ENCODE data around the gene ENPP6.
"Not testable (repeated sequence)": the region's sequence is repeated elsewhere in the genome, so short reads cannot be mapped to it uniquely, and the experiment has no call there.

ENPP6 gene

GRCh38 chr4:184237612-184238011, 19.9 kb upstream of the ENPP6 start:
- in situ Hi-C loops (cut with MboI; ENCODE audit: low sequenced_read_pairs): no loop called here

DNA sequence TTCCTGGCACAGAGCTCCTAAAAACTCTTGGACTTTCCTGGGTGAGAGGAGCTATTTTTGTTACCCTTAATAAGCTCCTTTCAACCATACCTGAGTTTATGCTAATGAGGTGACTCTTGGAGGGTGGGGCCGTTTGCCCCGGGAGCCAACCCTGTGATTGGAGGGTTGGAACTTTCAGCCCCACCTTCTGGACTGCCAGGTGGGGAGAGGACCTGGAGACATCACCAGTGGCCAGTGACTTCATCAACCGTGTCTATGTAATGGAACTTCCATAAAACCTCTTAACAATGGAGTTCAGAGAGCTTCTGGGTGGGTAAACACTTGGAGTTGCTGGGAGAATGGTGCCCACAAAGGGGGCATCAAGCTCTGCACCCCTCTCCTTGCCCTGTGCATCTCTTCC, 17.9 kb upstream of the ENPP6 start:
- in situ Hi-C loops (cut with MboI; ENCODE audit: low sequenced_read_pairs): no loop called here

DNA sequence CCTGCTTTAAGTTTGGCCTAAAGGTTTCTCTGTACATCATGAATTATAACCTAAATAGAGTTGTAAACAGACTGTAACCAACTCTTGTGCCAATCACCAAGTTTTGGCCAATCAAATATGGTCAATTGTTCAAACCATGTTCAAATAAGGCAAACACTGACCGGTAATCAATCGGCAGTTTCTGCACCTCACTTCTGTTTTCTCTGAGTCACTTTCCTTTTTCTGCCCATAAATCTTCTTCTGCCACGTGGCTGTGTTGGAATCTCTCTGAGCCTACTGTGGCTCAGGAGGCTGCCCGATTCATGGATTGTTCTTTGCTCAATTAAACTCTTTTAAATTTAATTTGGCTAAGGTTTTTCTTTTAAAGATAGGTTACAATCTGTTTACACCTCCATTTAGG, 16.5 kb upstream of the ENPP6 start:
- in situ Hi-C loops (cut with MboI; ENCODE audit: low sequenced_read_pairs): no loop called here

DNA sequence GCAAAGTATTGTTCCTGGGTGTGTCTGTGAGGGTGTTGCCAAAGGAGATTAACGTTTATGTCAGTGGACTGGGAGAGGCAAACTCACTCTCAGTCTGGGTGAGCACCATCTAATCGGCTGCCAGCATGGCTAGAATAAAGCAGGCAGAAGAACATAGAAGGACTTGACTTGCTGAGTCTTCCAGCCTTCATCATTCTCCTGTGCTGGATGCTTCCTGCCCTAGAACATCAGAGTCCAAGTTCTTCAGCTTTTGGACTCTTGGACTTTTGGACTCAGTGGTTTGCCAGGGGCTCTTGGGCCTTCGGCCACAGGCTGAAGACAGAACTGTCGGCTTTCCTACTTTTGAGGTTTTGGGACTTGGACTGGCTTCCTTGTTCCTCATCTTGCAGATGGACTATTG, 15.3 kb upstream of the ENPP6 start:
- in situ Hi-C loops (cut with MboI; ENCODE audit: low sequenced_read_pairs): no loop called here

DNA sequence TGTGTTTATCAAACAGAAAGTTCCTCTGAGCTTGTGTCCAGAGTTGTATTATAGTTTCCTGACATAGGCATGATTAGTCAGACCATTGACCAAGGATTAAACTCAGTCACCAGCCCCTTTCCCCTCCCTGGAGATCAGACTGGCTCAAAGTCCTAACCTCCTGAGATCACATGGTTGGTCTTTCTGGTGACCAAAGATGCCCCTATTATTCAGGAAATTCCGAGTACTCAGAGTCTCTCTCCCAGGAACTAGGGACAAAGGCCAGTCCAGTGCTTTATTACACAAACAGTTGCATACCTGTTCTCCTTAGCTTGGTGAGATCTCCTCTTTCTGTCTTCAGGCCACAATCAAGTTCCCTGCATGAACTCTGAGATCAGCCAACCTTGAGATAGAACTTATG, 14.5 kb upstream of the ENPP6 start:
- in situ Hi-C loops (cut with MboI; ENCODE audit: low sequenced_read_pairs): no loop called here

- in situ Hi-C loops (cut with MboI; ENCODE audit: low sequenced_read_pairs): no loop called here
Measured at GRCh38 chr4:184231573-184231972, 13.9 kb upstream of the ENPP6 start.

GRCh38 chr4:184228056-184228705, 10.5 kb upstream of the ENPP6 start:
- in situ Hi-C loops (cut with MboI; ENCODE audit: low sequenced_read_pairs): no loop called here

GRCh38 chr4:184216515-184216914, 1.2 kb downstream of the ENPP6 start:
- in situ Hi-C loops (cut with MboI; ENCODE audit: low sequenced_read_pairs): no loop called here

- in situ Hi-C loops (cut with MboI; ENCODE audit: low sequenced_read_pairs): no loop called here
Measured at GRCh38 chr4:184215709-184216328, 1.9 kb downstream of the ENPP6 start.

GRCh38 chr4:184214931-184215330, 2.7 kb downstream of the ENPP6 start:
- in situ Hi-C loops (cut with MboI; ENCODE audit: low sequenced_read_pairs): no loop called here

- in situ Hi-C loops (cut with MboI; ENCODE audit: low sequenced_read_pairs): not testable (repeated sequence)
Measured at GRCh38 chr4:184207734-184208607, 9.7 kb downstream of the ENPP6 start.

- in situ Hi-C loops (cut with MboI; ENCODE audit: low sequenced_read_pairs): no loop called here
Measured at GRCh38 chr4:184205243-184205642, 12.4 kb downstream of the ENPP6 start.

DNA sequence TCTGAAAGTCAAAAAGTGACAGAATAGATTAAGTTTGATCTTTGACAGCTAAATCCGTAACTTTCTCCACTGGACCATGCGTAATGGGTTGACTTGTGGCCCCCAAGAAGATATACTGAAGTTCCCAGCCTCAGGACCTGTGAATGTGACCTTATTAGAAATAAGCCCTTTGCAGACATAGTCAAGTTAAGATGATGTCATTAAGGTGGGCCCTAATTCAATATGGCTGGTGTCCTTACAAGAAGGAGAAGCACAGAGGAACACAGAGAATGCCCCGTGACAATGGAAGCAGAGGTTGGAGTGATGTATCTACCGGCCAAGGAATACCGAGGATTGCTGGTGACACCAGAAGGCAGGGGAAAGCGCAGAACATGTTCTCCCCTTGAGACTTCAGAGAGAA, 14.4 kb downstream of the ENPP6 start:
- in situ Hi-C loops (cut with MboI; ENCODE audit: low sequenced_read_pairs): no loop called here

DNA sequence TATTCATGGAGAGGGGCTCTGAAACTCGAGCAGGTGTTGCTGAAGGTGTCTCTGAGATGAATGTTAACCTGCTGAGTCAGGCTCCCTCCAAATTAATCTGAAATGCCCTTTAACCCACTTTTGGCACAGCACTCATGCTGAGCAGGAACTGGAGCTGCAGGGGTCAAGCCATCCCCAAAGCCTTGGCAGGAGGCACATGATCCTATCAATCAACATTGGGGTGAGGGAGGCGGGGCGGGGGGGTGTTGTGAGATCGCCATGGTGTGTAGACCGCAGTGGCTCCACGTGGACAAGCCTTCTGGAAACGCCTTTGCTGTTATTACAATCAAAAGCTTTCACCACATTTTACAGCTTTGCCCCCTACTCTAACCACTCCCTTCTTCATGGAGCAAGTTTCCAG, 16.5 kb downstream of the ENPP6 start:
- in situ Hi-C loops (cut with MboI; ENCODE audit: low sequenced_read_pairs): no loop called here

- in situ Hi-C loops (cut with MboI; ENCODE audit: low sequenced_read_pairs): no loop called here
Measured at GRCh38 chr4:184200296-184200695, 17.4 kb downstream of the ENPP6 start.

GRCh38 chr4:184199780-184200179, 17.9 kb downstream of the ENPP6 start:
- in situ Hi-C loops (cut with MboI; ENCODE audit: low sequenced_read_pairs): no loop called here

DNA sequence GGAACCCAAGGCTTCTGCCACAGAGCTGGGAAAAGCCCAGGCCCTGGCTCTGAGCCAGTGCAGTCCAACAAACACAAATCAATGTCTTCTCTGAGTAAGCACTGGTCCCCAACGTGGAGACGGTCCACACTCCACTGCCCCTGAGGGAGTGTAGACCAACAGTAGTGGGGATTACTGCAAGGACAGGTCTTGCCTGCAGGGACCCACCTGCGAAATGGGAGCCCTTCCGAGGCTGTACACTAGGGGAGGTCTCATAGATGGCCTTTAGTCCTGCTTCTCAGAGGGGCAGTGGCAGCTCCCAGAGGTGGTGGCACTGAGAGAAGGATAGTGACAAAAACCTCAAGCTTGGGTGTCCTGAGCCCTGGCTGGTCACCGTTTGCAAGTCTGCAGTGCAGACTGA, 19.5 kb downstream of the ENPP6 start:
- in situ Hi-C loops (cut with MboI; ENCODE audit: low sequenced_read_pairs): no loop called here

- in situ Hi-C loops (cut with MboI; ENCODE audit: low sequenced_read_pairs): no loop called here
Measured at GRCh38 chr4:184197536-184198082, 20.1 kb downstream of the ENPP6 start.

DNA sequence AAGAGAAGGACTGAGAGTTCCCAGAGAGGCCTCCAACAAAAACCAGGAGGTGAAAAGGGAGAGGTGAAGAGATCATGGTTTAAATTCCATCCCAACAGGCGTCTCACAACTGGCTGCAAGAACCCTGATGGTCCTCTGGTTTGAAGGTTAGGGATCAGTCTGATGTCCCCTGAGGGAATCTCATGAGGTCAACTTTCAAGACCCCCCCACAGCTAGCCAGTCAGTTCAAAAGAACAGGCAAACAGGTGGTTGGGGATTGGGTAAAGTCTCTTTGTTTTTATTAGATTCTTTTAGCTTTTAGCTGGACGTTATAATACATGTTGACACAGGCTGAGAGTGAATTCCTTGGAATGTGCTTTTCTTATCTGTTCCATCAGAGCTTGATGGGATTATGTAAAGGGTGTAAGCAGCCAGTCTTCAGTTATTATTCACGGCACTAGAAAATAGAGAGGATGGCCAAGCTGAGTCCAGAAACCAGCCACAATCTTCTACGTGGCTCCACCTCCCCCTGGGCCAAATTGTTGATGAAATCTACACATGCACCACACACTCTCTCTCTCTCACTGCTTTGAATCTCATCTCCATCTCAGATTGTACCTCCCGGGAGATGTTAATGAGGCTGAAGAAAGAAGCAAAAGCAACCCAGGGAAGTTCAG, 20.8 kb downstream of the ENPP6 start:
- in situ Hi-C loops (cut with MboI; ENCODE audit: low sequenced_read_pairs): no loop called here

- in situ Hi-C loops (cut with MboI; ENCODE audit: low sequenced_read_pairs): no loop called here
Measured at GRCh38 chr4:184193556-184194525, 23.8 kb downstream of the ENPP6 start.

All from hTERT RPE-1 (cell line).